ENCODE data around the gene JAM3.

DNA sequence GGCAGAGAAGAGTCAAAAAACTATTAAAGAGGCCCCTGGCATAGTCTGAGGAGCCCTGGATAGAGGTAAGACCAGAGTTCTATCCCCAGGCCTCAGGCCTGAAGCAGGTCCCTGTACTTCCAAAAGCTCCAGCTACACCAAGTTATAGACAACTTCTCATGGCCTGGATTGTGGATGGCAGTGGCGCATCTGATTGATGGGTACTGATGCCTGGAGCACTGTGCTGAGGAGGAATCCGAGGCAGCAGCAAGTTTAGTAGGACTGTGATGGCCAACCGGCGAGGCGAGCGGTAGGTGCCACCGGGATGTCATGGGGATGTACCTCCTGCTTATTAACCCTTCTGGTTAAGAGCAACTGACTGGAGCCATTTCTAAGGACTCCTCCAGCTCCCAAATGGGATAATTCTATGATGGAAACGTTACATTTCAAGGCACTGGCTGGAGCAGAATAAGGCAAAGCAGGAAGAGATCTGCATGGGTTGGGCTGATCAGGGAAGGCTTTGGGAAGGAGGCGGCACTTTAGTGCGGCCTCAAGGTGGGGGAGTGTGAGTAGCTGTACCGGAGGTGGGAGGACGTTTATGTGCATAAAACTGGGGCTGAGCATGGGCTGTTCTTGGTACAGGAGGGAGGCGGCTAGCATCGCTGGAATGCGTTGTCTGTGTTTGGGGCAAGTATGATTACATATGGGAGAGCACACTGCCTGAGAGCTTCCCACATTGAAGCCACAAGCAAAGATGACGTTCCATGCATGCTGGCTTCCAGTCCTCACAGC lies 24.2 kb upstream of the JAM3 start:
- TF ChIP-seq, protein P1, sequence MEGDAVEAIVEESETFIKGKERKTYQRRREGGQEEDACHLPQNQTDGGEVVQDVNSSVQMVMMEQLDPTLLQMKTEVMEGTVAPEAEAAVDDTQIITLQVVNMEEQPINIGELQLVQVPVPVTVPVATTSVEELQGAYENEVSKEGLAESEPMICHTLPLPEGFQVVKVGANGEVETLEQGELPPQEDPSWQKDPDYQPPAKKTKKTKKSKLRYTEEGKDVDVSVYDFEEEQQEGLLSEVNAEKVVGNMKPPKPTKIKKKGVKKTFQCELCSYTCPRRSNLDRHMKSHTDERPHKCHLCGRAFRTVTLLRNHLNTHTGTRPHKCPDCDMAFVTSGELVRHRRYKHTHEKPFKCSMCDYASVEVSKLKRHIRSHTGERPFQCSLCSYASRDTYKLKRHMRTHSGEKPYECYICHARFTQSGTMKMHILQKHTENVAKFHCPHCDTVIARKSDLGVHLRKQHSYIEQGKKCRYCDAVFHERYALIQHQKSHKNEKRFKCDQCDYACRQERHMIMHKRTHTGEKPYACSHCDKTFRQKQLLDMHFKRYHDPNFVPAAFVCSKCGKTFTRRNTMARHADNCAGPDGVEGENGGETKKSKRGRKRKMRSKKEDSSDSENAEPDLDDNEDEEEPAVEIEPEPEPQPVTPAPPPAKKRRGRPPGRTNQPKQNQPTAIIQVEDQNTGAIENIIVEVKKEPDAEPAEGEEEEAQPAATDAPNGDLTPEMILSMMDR (IDR thresholded peaks at IDR 0.05): no peak
- no peak for TF ChIP-seq POLR2A (IDR thresholded peaks at IDR 0.05)
- TF ChIP-seq POLR2AphosphoS5 (IDR thresholded peaks at IDR 0.05): no peak

Data from prostate gland (tissue), 2 donors.